HepG2 (cell line): ENCODE measurements around the gene CDK5RAP1. TPM values are rescaled to one million over a fixed set of nuclear protein-coding genes. Genes with fewer than 3 reads are reported as not detected.

Source experiments
- ATAC-seq: fragments of 200-7000 bp; cut with Tn5 transposase; 3 replicates; pipeline ENCODE4 v1.9.1; 2020; ENCODE audit warnings: mild to moderate bottlenecking, moderate library complexity
- BruUV-seq: library from RNA; stranded (reverse); fragments of 400-500 nt; replicated peaks from 2 replicates; lab custom pipeline; 2021; lab: Mats Ljungman, UMichigan
- CTCF ChIA-PET: fragments of 300-600 bp; formaldehyde crosslinking; extraction: SDS; loops from one replicate; lab custom pipeline; 2021; ENCODE audit warnings: low total read pairs, inconsistent platforms, low intra/inter-chr PET ratio; lab: Yijun Ruan, JAX
- POLR2A ChIA-PET: fragments of 350-600 bp; sonication (Branson Sonifier 250); formaldehyde crosslinking; loops from one replicate; lab custom pipeline; 2020; ENCODE audit warnings: antibody characterized with exemption, inconsistent platforms; lab: Yijun Ruan, JAX
- DNase-seq: peaks from one replicate; pipeline ENCODE4 v3.0.0-alpha.2; 2015; ENCODE audit warnings: low spot score
- FAIRE-seq: peaks from 3 replicates; lab custom pipeline; 2011; peaks lifted over from hg19 to GRCh38; lab: Jason Lieb, UNC
- H2AFZ ChIP-seq: one replicate; pipeline ENCODE4 v1.6.1; 2011; ENCODE audit warnings: low read length, inconsistent platforms
- H3K27ac ChIP-seq: fragments of 300-600 bp; 3 replicates; pipeline ENCODE4 v1.8.0; 2011; ENCODE audit warnings: mixed run types, mild to moderate bottlenecking, mixed read lengths, low read length, inconsistent platforms; ENCODE audit not compliant: insufficient read depth; ENCODE audit errors: extremely low read length
- H3K27me3 ChIP-seq, 2 experiments: fragments of 200-600 bp in 1 of 2; 2 replicates in 1 of 2; 3 replicates in 1 of 2; pipeline versions ENCODE4 v1.6.0 to v1.8.0; 2011; ENCODE audit warnings: low read length in 2 of 2, mild to moderate bottlenecking in 2 of 2, moderate library complexity in 2 of 2, inconsistent platforms in 1 of 2; ENCODE audit not compliant: insufficient read depth in 2 of 2, control insufficient read depth in 1 of 2
- H3K36me3 ChIP-seq, 2 experiments: fragments of 200-600 bp in 1 of 2; replicated peaks in 1 of 2; 2 replicates in 1 of 2; 3 replicates in 1 of 2; pipeline versions ENCODE4 v1.5.1 to v1.8.0; 2011; ENCODE audit warnings: low read length in 2 of 2, inconsistent platforms in 1 of 2; ENCODE audit not compliant: insufficient read depth in 2 of 2, control insufficient read depth in 1 of 2
- H3K4me1 ChIP-seq: 2 replicates; pipeline ENCODE4 v1.5.1; 2012; ENCODE audit warnings: low read length, inconsistent platforms; ENCODE audit not compliant: insufficient read depth
- H3K4me2 ChIP-seq: 2 replicates; pipeline ENCODE4 v1.6.0; 2011; ENCODE audit warnings: low read depth, low read length, inconsistent platforms
- H3K4me3 ChIP-seq, 3 experiments: fragments of 200-600 bp in 1 of 3; sonication (generic), shearing (Covaris generic) in 1 of 3; replicated peaks in 1 of 3; 2 replicates each; pipeline ENCODE4 v1.5.1; 2011 to 2016; ENCODE audit warnings: low read length in 3 of 3, inconsistent platforms in 2 of 3, low read depth in 2 of 3, mild to moderate bottlenecking in 2 of 3, control low read depth in 1 of 3, mixed read lengths in 1 of 3; ENCODE audit not compliant: insufficient read depth in 1 of 3
- H3K79me2 ChIP-seq: one replicate; pipeline ENCODE4 v1.6.1; 2011; ENCODE audit warnings: low read length, inconsistent platforms; ENCODE audit not compliant: insufficient read depth
- H3K9ac ChIP-seq: 2 replicates; pipeline ENCODE4 v1.6.0; 2011; ENCODE audit warnings: mild to moderate bottlenecking, low read depth, low read length, inconsistent platforms; ENCODE audit not compliant: insufficient read depth
- H3K9me3 ChIP-seq: 2 replicates; pipeline ENCODE4 v1.5.1; 2012; ENCODE audit warnings: mild to moderate bottlenecking, low read length
- H4K20me1 ChIP-seq: 2 replicates; pipeline ENCODE4 v1.6.0; 2011; ENCODE audit warnings: inconsistent platforms, mild to moderate bottlenecking, low read length, moderate library complexity; ENCODE audit not compliant: insufficient read depth
- CTCF ChIP-seq: sonication (generic); formaldehyde crosslinking; IDR thresholded peaks from 2 replicates; pipeline ENCODE4 v1.5.0; 2020; ENCODE audit warnings: mild to moderate bottlenecking, missing genetic modification reagents, moderate library complexity
- HDAC2 ChIP-seq: sonication (generic); formaldehyde crosslinking; IDR thresholded peaks from 2 replicates; pipeline ENCODE4 v1.4.0; 2020; ENCODE audit warnings: missing genetic modification reagents
- PLSCR1 ChIP-seq: sonication (generic); formaldehyde crosslinking; IDR thresholded peaks from 2 replicates; pipeline ENCODE4 v1.5.0; 2020; ENCODE audit warnings: missing genetic modification reagents, mild to moderate bottlenecking, borderline replicate concordance
- SMC3 ChIP-seq: IDR thresholded peaks from 2 replicates; pipeline ENCODE4 v1.6.1; 2011; ENCODE audit warnings: low read length, improper control_type of control experiment
- STAG1 ChIP-seq: sonication (generic); formaldehyde crosslinking; IDR thresholded peaks from 2 replicates; pipeline ENCODE4 v1.4.0; 2020; ENCODE audit warnings: missing genetic modification reagents
- SYNCRIP ChIP-seq: fragments of 200-400 bp; formaldehyde crosslinking; IDR thresholded peaks from 2 replicates; pipeline ENCODE4 v1.6.1; 2018; ENCODE audit warnings: mild to moderate bottlenecking, low read depth, low read length; ENCODE audit not compliant: insufficient read depth
- ZFAT ChIP-seq: sonication (generic); formaldehyde crosslinking; conservative IDR thresholded peaks from 2 replicates; pipeline ENCODE4 v1.8.1; 2023; ENCODE audit warnings: missing genetic modification reagents, inconsistent platforms
- ZNF280D ChIP-seq: sonication (generic); formaldehyde crosslinking; IDR thresholded peaks from 2 replicates; pipeline ENCODE4 v1.5.1; 2020; ENCODE audit warnings: mild to moderate bottlenecking, missing genetic modification reagents
- WGBS: methylation state at CpG from one replicate; pipeline ENCODE4 v1.1.6; 2017; ENCODE audit warnings: low lambda C conversion rate; 5-methylcytosine and 5-hydroxymethylcytosine counted together
- in situ Hi-C: cut with HindIII; loops from 2 replicates; pipeline ENCODE4 v1.10.0; 2017; ENCODE audit warnings: low pct_unique_long_range_greater_than_20kb; ENCODE audit not compliant: extremely low pct_ligation_motif_present
- intact Hi-C: fragments of 100-400 bp; cut with micrococcal nuclease; formaldehyde crosslinking; loops from one replicate; pipeline ENCODE4 v1.10.0; 2022; ENCODE audit not compliant: unreplicated experiment
- polyA plus RNA-seq, 8 experiments: library from polyadenylated mRNA; depleted of rRNA in 3 of 8; stranded (reverse) in 7 of 8; unstranded in 1 of 8; fragments of >200 nt; fragmentation: Illumina TruSeq in 4 of 8; extraction: Trizol in 4 of 8; gene quantifications; 2 replicates each; pipeline versions ENCODE4 v1.2.1 to v1.2.3, GENCODE V29; 2011 to 2016; ENCODE audit warnings: low read depth in 4 of 8, missing spikeins in 1 of 8, mixed read lengths in 1 of 8; ENCODE audit not compliant: insufficient read depth in 1 of 8
- total RNA-seq, 5 experiments: library from RNA; depleted of rRNA; stranded (reverse); fragments of >200 nt; fragmentation: Illumina TruSeq; extraction: Trizol; gene quantifications; 2 replicates each; pipeline ENCODE4 v1.2.3, GENCODE V29; 2016; ENCODE audit warnings: low read depth in 1 of 5

Gene CDK5RAP1
- total and polyA plus RNA-seq, 2 of the 13 experiments (the other 11 are each of a cell fraction or from before 2014, with no cell fraction given) = 53.6 to 98.2 TPM

GRCh38 chr20:33394718-33395117, 6.6 kb downstream of the CDK5RAP1 start:
- POLR2A ChIA-PET = no interaction called here
- Histone ChIP-seq H3K4me3 (no peak overlapping the region), H3K27ac (no peak overlapping the region), H2AFZ (no peak overlapping the region), H3K27me3 (no peaks in the 10 kb centered on the region), H3K4me1 (peaks cover 26% of the 10 kb centered on the region), H3K36me3 (peaks cover 19 to 65% of the 10 kb centered on the region in 2 experiments), H3K9me3 (no peaks in the 10 kb centered on the region), H3K79me2 (peaks cover 26% of the 10 kb centered on the region), H3K4me2 (no peak overlapping the region), H4K20me1 (no peaks in the 10 kb centered on the region), H3K9ac (no peak overlapping the region)
- no TSS peak for BruUV-seq
- intact Hi-C loops = no loop called here
- TF ChIP-seq HDAC2 (CRISPR knock-in tag) = no peak
- peak; percentile 48 for TF ChIP-seq CTCF
- peak; percentile 55 for TF ChIP-seq STAG1 (CRISPR knock-in tag)
- peak; percentile 31; the same call in 1 of the 2 replicates for TF ChIP-seq SMC3
- WGBS = 97% methylated on average over 4 of the region's 4 CpGs
- FAIRE-seq (no peak), DNase-seq (peak; percentile 33), ATAC-seq (0 out of 3 replicates have a peak, but pooled peaks have one; percentile 24)
- in situ Hi-C loops = no loop called here
- CTCF ChIA-PET = interaction anchor here (1.1 kb wide), 1 partner anchor 259 kb away, joined by 4 read pairs; no protein-coding TSS in a partner anchor

GRCh38 chr20:33393609-33394008, 7.7 kb downstream of the CDK5RAP1 start:
- ATAC-seq = peak; percentile 44
- FAIRE-seq = no peak
- H4K20me1 ChIP-seq = no peaks in the 10 kb centered on the region
- no TSS peak for BruUV-seq
- in situ Hi-C loops = no loop called here
- H3K9me3 ChIP-seq = no peaks in the 10 kb centered on the region
- no peak overlapping the region for H3K4me2 ChIP-seq
- peaks cover 19% of the 10 kb centered on the region for H3K4me1 ChIP-seq
- ChIA-PET POLR2A (interaction anchor here (1.0 to 1.9 kb wide), 4 partner anchors 8 to 51 kb away, joined by 3 to 26 read pairs (median 9); partner anchors contain the start of genes CDK5RAP1 and SNTA1), CTCF (no interaction called here)
- intact Hi-C loops = no loop called here
- TF ChIP-seq ZNF280D (CRISPR knock-in tag) (0 out of 2 replicates have a peak, but pooled peaks have one; percentile 14), ZFAT (CRISPR knock-in tag) (no peak), PLSCR1 (CRISPR knock-in tag) (0 out of 2 replicates have a peak, but pooled peaks have one; percentile 36), SYNCRIP (no peak)
- no peak overlapping the region for H2AFZ ChIP-seq
- H3K27ac ChIP-seq = peak overlapping the region; percentile 51
- H3K79me2 ChIP-seq = peaks cover 15% of the 10 kb centered on the region
- H3K36me3 ChIP-seq = peaks cover 19 to 66% of the 10 kb centered on the region in 2 experiments
- H3K27me3 ChIP-seq = no peaks in the 10 kb centered on the region
- no peak for DNase-seq
- H3K4me3 ChIP-seq = no peak overlapping the region
- no peak overlapping the region for H3K9ac ChIP-seq
- 95% methylated on average over 4 of the region's 4 CpGs for WGBS
